ENCODE results near the gene SPATA31C1.
"Not testable (repeated sequence)": the region's sequence is repeated elsewhere in the genome, so short reads cannot be mapped to it uniquely, and the experiment has no call there.

SPATA31C1 gene

DNA sequence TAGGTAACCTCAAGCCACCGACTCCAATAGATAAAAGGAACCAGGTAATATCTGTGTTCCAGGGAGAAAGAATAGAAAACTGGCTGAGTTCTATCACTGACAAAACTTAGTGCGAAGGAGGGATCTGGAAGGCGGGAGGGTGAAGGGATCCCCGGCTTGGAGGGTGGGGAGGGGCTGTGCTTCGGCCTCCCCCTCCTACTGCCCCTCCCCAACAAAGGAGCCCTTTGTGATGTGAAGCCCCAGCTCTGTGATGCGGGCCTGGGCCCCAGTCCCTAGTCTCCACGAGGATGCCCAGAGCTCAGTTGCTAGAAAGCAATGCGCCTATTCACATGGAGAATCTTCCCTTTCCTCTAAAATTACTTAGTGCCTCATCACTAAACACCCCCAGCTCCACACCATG lies at the start of gene SPATA31C1:
TSS of gene SPATA31C1 (plus strand) at position 301 of the 400 bp plus-strand sequence.
- H3K36me3 Mint-ChIP-seq, H3K4me3 Mint-ChIP-seq, H3K4me1 Mint-ChIP-seq, H3K9me3 Mint-ChIP-seq, H3K27ac Mint-ChIP-seq, H3K27me3 Mint-ChIP-seq: not testable (repeated sequence)

DNA sequence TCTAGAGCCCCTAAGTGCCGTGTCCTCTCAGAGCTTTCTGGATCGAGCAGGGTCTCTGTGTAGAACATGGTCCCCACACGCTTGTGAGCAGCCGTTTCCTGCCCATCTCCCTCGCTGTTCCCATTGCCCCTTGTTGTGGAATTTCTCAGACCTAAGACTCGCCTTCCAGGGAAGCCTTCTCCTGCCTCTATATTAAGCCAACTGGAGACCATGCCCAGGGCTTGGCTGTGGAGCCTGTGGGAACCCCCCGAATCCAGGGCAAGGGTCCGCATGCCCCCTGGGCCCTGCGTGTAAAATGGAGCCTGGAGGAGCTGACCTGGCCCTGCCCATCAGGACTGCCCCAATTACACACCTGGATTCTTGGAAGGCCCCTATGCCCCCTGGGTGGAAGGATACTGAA lies 49.6 kb upstream of the SPATA31C1 start:
- Mint-ChIP-seq H3K27me3 (peaks cover 3% of the 10 kb centered on the region), H3K36me3 (no peaks in the 10 kb centered on the region), H3K9me3 (no peaks in the 10 kb centered on the region), H3K27ac (no peak overlapping the region), H3K4me3 (no peak overlapping the region), H3K4me1 (no peaks in the 10 kb centered on the region)

DNA sequence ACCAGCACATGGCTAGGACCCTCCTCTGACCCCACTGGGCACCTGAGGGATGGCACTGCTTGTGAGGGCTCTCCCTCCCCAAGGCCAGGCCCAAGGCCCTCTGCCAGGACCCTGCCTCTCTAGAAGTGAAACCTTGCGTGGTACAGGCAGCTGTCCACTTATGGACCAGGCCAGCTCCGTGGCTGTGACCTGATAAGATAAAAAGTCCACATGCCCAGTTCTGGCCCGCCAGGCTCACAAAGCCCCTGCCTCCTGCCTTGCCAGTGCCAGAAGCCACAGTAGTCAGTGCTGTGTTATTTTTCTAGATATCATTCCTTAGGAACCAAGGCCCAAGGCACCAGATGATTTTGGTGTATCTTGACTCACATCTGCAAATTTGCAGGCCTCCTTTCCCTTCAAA lies 49.1 kb upstream of the SPATA31C1 start:
- no peaks in the 10 kb centered on the region for H3K4me1 Mint-ChIP-seq
- no peak overlapping the region for H3K27ac Mint-ChIP-seq
- H3K27me3 Mint-ChIP-seq = peaks cover 3% of the 10 kb centered on the region
- H3K4me3 Mint-ChIP-seq = no peak overlapping the region
- no peaks in the 10 kb centered on the region for H3K36me3 Mint-ChIP-seq
- no peaks in the 10 kb centered on the region for H3K9me3 Mint-ChIP-seq

DNA sequence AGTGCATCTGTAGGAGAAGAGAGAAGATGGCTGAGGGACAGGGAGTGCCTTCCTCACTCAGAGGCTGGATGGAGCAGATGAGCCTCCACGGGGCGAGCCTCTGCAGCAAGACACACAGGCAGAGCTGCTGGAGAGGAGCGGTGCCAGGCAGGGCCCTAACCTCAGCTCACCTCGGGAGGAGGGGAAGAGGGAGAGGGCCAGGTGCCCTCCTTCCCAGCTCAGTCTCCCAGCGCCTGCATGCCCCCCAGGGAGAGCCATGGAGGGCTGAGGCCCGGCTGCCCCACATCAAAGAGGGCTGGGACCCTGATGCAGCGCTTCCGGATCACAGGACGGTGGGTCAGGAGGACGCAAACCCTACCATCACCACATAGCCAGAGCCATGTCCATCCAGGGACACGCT lies 48.7 kb upstream of the SPATA31C1 start:
- Mint-ChIP-seq H3K9me3 (no peaks in the 10 kb centered on the region), H3K4me1 (no peaks in the 10 kb centered on the region), H3K27me3 (peaks cover 3% of the 10 kb centered on the region), H3K4me3 (no peak overlapping the region), H3K27ac (no peak overlapping the region), H3K36me3 (no peaks in the 10 kb centered on the region)

DNA sequence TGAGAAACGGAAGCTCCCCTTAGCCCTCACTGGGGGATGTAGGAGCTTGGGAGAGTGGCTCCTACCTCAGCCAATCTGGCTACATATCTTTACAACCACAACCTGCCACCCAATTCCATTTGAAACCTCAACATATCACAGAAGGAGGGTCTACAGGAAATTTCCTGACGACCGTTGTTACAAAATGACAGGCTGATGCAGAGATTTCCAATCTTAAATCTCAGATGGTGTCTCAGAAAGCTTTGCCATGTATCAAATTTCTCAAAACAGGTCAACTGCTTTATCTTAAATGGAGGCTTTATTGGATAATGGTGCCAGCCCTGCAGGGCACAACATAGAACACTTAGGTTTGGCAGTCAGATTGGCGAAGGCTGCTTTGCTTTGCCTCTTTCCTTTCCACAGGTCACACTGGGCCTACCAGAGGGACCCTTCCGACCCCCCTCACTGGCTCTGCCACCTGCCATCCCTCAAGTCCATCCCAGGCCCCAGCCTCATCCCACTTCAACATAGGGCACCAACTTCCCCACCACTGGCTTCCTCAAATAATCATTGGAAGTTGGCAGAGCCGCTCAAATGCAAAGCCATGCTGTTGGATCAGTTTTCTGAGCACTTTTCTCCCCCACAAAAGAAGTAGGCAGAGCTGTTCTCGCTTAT lies 46.2 kb upstream of the SPATA31C1 start:
- H3K4me3 Mint-ChIP-seq = no peak overlapping the region
- H3K27ac Mint-ChIP-seq = no peak overlapping the region
- H3K27me3 Mint-ChIP-seq = peaks cover 3% of the 10 kb centered on the region
- H3K4me1 Mint-ChIP-seq = no peaks in the 10 kb centered on the region
- no peaks in the 10 kb centered on the region for H3K9me3 Mint-ChIP-seq
- no peaks in the 10 kb centered on the region for H3K36me3 Mint-ChIP-seq

DNA sequence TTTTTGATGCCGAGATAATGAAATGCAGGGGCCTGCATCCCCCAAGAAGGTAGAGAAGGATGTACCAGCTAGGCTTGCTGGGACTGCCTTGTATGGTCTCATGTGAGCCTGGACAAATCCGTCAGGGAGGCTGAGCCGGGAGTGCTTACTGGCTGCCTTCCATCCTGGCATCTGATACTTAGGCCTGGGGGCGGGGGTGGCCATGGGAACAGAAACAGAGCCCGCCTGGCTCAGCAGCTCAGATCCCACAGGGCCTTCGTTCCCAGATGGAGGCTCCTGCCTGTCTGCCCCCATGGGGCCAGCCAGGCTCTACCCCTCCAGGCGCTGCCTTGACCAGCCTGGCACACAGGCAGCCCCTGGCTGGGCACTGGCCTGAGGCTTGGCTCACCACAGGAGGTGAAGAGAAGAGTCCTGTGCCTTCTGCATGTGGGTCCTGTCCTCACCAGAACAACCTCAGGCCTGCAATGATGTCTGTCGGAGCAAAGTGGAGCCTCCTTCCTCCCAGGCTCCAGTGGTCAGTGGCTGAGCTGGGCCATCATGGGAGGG lies 45.6 kb upstream of the SPATA31C1 start:
- no peaks in the 10 kb centered on the region for H3K27me3 Mint-ChIP-seq
- no peaks in the 10 kb centered on the region for H3K4me1 Mint-ChIP-seq
- no peaks in the 10 kb centered on the region for H3K9me3 Mint-ChIP-seq
- H3K27ac Mint-ChIP-seq = no peak overlapping the region
- H3K4me3 Mint-ChIP-seq = no peak overlapping the region
- no peaks in the 10 kb centered on the region for H3K36me3 Mint-ChIP-seq

DNA sequence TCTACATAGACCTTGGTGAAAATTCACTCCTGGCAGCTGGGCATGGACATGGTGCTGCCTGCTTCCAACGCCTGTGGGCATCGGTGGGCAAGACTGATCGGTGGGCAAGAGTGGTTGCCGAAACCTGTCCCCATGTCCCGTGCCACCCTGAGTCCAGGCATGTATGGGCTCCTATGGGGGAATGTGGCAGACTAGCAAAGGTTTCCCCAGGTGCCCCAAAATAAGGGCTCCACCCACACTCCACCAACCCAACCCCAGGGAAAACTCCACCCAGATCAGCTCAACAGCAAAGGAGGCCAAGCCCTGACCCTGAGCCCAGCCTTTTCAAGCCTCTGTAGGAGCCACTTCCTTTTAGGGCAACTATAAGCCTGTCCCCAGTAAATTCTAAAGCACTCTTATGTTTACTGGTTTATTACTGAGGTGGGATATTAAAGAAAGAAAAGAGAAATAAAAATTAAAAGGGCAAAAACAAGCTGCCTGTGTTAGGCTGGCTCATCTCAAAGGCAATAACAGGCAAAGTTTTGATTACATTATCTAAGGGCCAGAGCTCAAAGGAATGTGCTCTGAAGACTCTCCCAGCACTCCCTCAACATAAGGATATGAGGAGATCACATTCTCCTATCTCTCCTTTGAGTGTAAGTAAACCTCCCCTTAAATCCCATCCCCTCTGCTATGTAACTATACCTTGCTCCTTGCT lies 44.0 kb upstream of the SPATA31C1 start:
- Mint-ChIP-seq H3K36me3 (no peaks in the 10 kb centered on the region), H3K4me1 (no peaks in the 10 kb centered on the region), H3K9me3 (no peaks in the 10 kb centered on the region), H3K27ac (no peak overlapping the region), H3K4me3 (no peak overlapping the region), H3K27me3 (no peaks in the 10 kb centered on the region)

DNA sequence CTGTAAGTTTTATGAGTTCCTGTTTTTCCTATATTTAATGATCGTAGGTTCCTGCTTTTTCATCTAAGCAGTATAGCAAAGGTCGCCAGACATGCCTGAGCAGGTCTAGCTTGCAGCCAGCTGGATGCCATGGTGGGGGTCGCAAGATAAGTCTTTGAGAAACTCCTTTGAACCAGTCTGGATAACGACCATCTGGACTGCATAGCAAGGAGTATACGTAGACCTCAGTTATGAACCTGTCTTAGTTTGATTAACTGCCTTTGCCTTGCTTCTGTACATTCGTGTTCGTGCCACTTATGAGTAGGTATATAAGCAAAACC lies 43.5 kb upstream of the SPATA31C1 start:
- H3K36me3 Mint-ChIP-seq = no peaks in the 10 kb centered on the region
- no peak overlapping the region for H3K27ac Mint-ChIP-seq

DNA sequence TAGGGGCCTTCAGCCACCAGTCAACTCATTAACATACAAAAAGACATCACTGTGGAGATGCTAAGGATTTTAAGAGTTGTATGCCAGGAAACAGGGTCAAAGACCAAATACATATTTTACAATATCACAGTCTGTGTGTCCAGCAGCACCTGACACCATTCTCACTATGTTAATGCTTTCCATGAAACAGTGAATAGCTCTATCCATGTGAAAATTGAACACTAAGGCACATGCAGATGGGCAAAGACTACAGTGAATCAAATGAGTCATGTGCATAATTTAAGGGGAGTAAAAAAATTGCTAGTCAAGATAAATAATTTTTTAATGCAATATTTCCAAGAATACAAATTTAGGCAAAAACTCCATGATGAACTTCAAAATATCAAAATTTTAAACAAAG lies 42.7 kb upstream of the SPATA31C1 start:
- Mint-ChIP-seq H3K36me3 (no peaks in the 10 kb centered on the region), H3K4me3 (no peak overlapping the region), H3K27me3 (no peaks in the 10 kb centered on the region), H3K4me1 (no peaks in the 10 kb centered on the region), H3K27ac (no peak overlapping the region), H3K9me3 (no peaks in the 10 kb centered on the region)

More for the DNA sequence above, 43.5 kb upstream of the SPATA31C1 start:
- H3K4me1 Mint-ChIP-seq = no peaks in the 10 kb centered on the region
- H3K27me3 Mint-ChIP-seq = no peaks in the 10 kb centered on the region
- H3K4me3 Mint-ChIP-seq = no peak overlapping the region
- H3K9me3 Mint-ChIP-seq = no peaks in the 10 kb centered on the region

DNA sequence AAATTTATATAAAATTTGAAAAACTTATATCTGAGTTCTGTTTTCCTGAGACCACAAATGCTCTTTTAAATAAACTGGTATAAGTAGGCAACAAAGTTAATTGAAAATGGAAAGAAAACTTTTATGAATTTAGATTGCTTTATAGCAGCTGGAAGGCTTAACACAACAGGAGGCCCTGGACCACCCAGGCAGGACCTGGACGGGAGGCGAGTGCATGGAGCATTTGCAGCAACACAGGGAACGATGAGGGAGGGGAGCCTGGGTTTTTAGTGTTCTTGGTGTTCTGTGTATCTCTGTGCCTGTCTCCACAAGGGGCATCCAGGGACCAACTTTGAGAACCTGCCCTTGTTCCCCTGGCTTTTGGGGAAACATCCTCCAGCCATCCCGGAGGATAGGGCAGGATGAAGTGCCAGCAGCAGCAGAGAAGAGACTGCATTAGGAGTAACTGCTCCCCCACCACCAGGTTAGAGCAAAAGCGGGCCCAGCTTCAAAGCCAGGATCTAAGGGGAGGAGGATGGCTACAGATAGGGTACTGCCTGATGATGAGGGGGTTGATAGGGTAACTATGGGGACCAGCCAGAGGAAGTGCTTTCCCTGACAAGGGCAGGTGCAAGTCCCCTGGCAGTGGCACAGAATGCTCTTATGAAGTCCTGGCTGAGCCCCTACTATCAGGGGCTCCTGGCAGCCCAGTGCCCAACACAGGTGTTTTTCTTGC lies 41.8 kb upstream of the SPATA31C1 start:
- Mint-ChIP-seq H3K9me3 (no peaks in the 10 kb centered on the region), H3K27me3 (no peaks in the 10 kb centered on the region), H3K36me3 (no peaks in the 10 kb centered on the region), H3K4me3 (no peak overlapping the region), H3K4me1 (no peaks in the 10 kb centered on the region), H3K27ac (no peak overlapping the region)

DNA sequence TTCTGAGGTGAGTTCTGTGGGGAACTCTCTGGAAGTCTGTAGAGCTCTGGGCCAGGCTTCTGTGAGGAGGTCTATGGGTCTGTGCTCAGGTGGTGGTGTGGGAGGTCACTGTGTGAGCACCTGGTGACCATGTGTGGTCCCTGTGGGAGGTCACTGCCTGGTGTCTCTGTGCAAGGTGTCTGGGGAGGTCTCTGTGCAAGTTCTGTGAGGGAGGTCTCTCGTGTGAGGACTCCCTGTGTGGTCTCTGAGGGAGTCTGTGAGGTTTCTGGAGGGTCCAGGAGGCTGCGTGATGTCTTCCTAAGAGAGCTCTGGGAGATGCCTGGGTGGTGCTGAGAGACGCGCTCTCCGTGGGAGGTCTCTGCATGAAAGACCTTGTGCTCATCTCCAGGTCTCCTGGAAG lies 41.1 kb upstream of the SPATA31C1 start:
- H3K36me3 Mint-ChIP-seq = no peaks in the 10 kb centered on the region
- no peaks in the 10 kb centered on the region for H3K9me3 Mint-ChIP-seq
- H3K4me1 Mint-ChIP-seq = no peaks in the 10 kb centered on the region
- no peak overlapping the region for H3K27ac Mint-ChIP-seq
- H3K4me3 Mint-ChIP-seq = no peak overlapping the region
- no peaks in the 10 kb centered on the region for H3K27me3 Mint-ChIP-seq

DNA sequence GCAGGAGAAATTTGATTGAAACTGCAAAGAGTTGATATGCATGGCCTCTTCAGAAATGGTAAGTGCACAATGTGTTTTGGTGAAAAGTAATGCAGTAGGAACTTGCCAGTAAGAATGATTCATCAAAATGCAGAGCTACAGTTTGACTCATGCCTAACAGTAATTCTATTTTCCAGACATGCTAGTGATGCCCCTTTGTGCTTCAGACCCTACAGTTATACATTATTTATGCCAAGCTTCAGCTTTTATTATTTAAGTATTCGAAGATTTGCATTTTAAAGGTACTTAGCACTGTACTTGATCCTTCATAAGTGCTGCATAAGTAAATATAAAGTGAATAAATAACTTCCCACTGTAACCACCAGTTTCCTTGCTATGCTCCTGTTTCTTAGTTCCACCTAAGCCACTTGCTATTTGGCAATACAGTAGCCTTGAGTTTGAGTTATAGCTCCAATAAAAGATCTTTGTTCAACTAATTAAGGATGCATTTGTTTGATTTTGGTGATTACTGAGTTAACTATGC lies 38.7 kb upstream of the SPATA31C1 start:
- no peak overlapping the region for H3K27ac Mint-ChIP-seq
- no peaks in the 10 kb centered on the region for H3K36me3 Mint-ChIP-seq
- H3K27me3 Mint-ChIP-seq = no peaks in the 10 kb centered on the region
- H3K4me1 Mint-ChIP-seq = no peaks in the 10 kb centered on the region
- no peaks in the 10 kb centered on the region for H3K9me3 Mint-ChIP-seq
- H3K4me3 Mint-ChIP-seq = no peak overlapping the region

DNA sequence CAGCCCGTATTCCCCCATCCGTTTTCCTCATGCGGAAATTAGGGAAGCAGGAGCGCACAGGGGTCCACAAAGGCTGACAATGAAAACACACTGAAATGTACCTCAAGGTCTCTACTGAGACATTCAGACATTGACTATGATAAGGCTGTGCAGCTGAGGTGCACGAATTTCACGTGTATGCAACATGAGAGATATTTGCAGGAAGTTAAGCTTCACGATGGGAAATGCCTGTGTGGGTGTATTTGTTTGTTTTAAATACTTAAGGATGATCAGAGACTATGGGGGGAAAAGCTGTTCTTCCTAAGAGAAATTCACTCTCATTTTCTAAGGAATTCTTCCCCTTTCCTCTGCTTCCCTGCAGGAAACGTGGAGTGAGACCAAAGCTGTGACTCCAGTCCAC lies 37.6 kb upstream of the SPATA31C1 start:
- Mint-ChIP-seq H3K27me3 (no peaks in the 10 kb centered on the region), H3K4me3 (no peak overlapping the region), H3K36me3 (no peaks in the 10 kb centered on the region), H3K4me1 (no peaks in the 10 kb centered on the region), H3K9me3 (no peaks in the 10 kb centered on the region), H3K27ac (no peak overlapping the region)

DNA sequence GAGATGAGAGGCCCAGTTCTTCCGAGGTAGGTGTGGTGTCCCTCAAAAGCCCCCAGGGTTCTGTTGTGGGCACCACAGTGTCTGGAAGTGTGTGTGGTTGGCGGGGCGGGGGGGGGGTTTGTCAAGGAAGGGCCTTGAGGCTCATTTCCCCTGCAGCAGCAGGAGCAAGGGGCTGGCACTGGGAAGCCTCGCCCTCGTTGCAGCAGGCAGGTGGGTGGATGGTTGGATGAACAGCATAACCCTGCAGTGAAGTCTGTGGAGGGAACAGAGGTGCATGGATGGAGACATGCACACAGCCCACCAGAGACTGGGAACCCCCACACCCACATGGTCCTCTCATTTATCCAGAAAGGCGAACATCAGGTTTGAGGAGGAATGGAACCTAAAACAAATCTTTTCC lies 37.1 kb upstream of the SPATA31C1 start:
- Mint-ChIP-seq H3K27me3 (no peaks in the 10 kb centered on the region), H3K4me3 (no peak overlapping the region), H3K9me3 (no peaks in the 10 kb centered on the region), H3K4me1 (no peaks in the 10 kb centered on the region), H3K36me3 (no peaks in the 10 kb centered on the region), H3K27ac (no peak overlapping the region)

DNA sequence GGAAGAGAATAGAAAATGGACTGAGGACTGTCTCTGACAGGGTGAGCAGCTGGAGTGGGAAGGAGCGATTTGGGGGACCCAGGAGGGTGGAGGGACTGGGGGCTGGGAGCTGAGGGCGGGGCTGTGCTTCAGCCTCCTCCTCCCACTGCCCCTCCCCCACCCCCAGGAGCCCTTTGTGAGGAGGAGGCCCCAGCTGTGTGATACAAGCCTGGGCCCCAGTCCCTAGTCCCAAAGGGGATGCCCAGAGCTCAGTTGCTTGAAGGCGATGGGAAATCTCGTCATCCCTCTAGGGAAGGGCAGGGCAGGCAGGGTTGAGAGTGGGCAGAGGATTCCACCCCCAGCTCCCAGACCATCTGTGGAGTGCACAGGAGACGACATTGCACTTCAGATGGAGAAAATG lies 35.1 kb upstream of the SPATA31C1 start, which contains the start of gene SPATA31E1:
TSS of gene SPATA31E1 (plus strand) at position 251 of the 400 bp plus-strand sequence. CDS start at position 266, 15 bp downstream.
- Mint-ChIP-seq H3K4me1 (no peaks in the 10 kb centered on the region), H3K27ac (no peak within 1 kb of the TSS), H3K27me3 (no peaks in the 10 kb centered on the region), H3K9me3 (no peaks in the 10 kb centered on the region), H3K4me3 (no peak within 1 kb of the TSS), H3K36me3 (no peaks in the 10 kb centered on the region)

DNA sequence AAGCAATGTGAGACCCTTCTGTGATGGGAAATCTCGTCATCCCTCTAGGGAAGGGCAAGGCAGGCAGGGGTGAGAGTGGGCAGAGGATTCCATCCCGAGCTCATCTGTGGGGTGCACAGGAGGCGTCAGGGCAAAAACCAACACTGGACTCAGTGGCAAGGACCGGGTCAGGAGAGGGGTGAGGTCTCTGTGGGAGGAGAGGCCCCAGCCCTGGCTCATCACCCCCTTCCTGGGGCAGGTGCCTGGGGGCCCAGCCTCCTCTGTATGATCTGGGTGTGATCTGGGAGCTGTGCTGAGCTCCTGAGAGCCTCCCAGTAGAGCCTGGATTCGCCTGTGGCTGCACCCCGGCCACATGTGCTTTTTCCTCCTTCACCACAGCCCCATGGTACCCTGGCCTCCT lies 34.5 kb upstream of the SPATA31C1 start:
- H3K4me1 Mint-ChIP-seq = no peaks in the 10 kb centered on the region
- no peak overlapping the region for H3K27ac Mint-ChIP-seq
- no peaks in the 10 kb centered on the region for H3K36me3 Mint-ChIP-seq
- H3K9me3 Mint-ChIP-seq = no peaks in the 10 kb centered on the region
- H3K4me3 Mint-ChIP-seq = no peak overlapping the region
- H3K27me3 Mint-ChIP-seq = no peaks in the 10 kb centered on the region
